ENCODE data around the gene CIAO3.

GRCh38 chr16:718389-718788 is 22.4 kb downstream of the CIAO3 start:
- TF ChIP-seq GATA2 (IDR thresholded peaks at IDR 0.05; ENCODE audit: low read depth, low read length) (no peak), GATA3 (IDR thresholded peaks at IDR 0.05; ENCODE audit: low read depth, low read length) (no peak)
